Central memory CD4-positive, alpha-beta T cell (primary cell): Measurements from ENCODE around the gene CTNNB1.

Source experiments
- DNase-seq: peaks from one replicate; pipeline ENCODE4 v3.0.0; 2022
- total RNA-seq, 3 experiments: gene quantifications; one replicate each; lab custom pipeline; 2026; lab: John Stamatoyannopoulos, UW

Gene CTNNB1
- 291 to 338 (median 322) reads per million in 3 experiments for total RNA-seq

GRCh38 chr3:41198950-41199865 lies at the start of gene CTNNB1:
Gene CTNNB1 (plus strand): TSS chr3:41199505. CDS start chr3:41224069, 24,564 bp downstream.
- peak; percentile 90 for DNase-seq

- no peak for DNase-seq
Measured at GRCh38 chr3:41155834-41156233, 43.5 kb upstream of the CTNNB1 start.

GRCh38 chr3:41158947-41159346 lies 40.4 kb upstream of the CTNNB1 start:
- no peak for DNase-seq

GRCh38 chr3:41159588-41160189 lies 39.6 kb upstream of the CTNNB1 start:
- no peak for DNase-seq

GRCh38 chr3:41162541-41162940 lies 36.8 kb upstream of the CTNNB1 start:
- no peak for DNase-seq

GRCh38 chr3:41163006-41163405 lies 36.3 kb upstream of the CTNNB1 start:
- no peak for DNase-seq

- no peak for DNase-seq
Measured at GRCh38 chr3:41163421-41163820, 35.9 kb upstream of the CTNNB1 start.

- no peak for DNase-seq
Measured at GRCh38 chr3:41164777-41165176, 34.5 kb upstream of the CTNNB1 start.

- DNase-seq: peak; percentile 9
Measured at GRCh38 chr3:41167722-41168497, 31.4 kb upstream of the CTNNB1 start.

GRCh38 chr3:41169023-41169422 lies 30.3 kb upstream of the CTNNB1 start:
- DNase-seq: no peak

GRCh38 chr3:41173926-41174885 lies 25.1 kb upstream of the CTNNB1 start:
- no peak for DNase-seq

GRCh38 chr3:41175365-41175764 lies 23.9 kb upstream of the CTNNB1 start:
- no peak for DNase-seq

- DNase-seq: no peak
Measured at GRCh38 chr3:41176596-41176995, 22.7 kb upstream of the CTNNB1 start.

GRCh38 chr3:41178576-41178975 lies 20.7 kb upstream of the CTNNB1 start:
- DNase-seq: no peak

GRCh38 chr3:41180396-41180795 lies 18.9 kb upstream of the CTNNB1 start:
- no peak for DNase-seq

- DNase-seq: no peak
Measured at GRCh38 chr3:41182504-41183059, 16.7 kb upstream of the CTNNB1 start.

- DNase-seq: no peak
Measured at GRCh38 chr3:41184394-41184793, 14.9 kb upstream of the CTNNB1 start.

- DNase-seq: no peak
Measured at GRCh38 chr3:41186297-41186696, 13.0 kb upstream of the CTNNB1 start.

GRCh38 chr3:41188306-41188705 lies 11.0 kb upstream of the CTNNB1 start:
- no peak for DNase-seq

GRCh38 chr3:41190509-41191284 lies 8.6 kb upstream of the CTNNB1 start:
- DNase-seq: no peak

GRCh38 chr3:41192885-41193284 lies 6.4 kb upstream of the CTNNB1 start:
- no peak for DNase-seq
